Stimulated activated CD4-positive, alpha-beta T cell treated with anti-CD3 and anti-CD28 coated beads, Interleukin-15, amount 100 ng/mL, for 48 hours (primary cell): Measurements from ENCODE around the gene CCPG1.

Experiments
- DNase-seq, 2 donors: peaks; one replicate each; pipeline ENCODE4 v3.0.0-alpha.2; 2020; ENCODE audit warnings: low read depth in 2 of 2

Gene CCPG1

DNA sequence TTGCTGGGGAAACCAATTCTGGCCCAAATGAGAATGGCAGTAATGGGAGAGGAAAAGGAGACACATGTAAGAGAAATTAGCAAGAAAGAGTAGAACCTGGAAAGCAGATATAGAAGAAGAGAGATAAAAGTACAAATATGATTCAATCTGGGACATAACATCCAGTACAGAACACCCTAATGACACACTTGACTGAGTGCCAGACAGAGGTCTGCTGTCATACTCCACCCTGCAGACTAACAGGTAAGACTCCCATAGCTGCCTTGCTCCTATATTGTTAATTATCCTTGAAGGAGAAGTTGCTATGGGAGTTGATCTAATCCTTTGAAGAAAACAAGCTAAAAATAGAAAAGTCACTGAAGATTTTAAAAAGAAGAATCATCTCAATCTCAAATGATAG, 21.1 kb downstream of the CCPG1 start:
- DNase-seq, result no peak

- DNase-seq, result no peak
These were observed 24.5 kb downstream of the CCPG1 start for GRCh38 chr15:55383687-55384086.

GRCh38 chr15:55381595-55381994, 26.6 kb downstream of the CCPG1 start:
- no peak for DNase-seq

DNA sequence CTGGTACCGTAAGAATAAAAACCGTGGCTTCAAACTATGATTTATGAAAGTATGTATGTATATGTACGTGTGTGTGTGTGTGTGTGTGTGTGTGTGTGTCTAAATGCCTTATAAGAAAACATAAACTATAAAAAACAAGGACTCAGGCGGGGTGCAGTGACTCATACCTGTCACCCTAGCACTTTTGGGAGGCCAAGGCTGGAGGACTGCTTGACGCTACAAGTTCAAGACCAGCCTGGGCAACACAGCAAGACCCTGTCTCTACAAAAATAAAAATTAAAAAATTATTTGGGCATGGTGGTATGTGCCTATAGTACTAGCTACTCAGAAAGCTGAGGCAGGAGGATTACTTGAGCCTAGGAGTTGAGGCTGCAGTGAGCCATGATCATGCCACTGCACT, 29.1 kb downstream of the CCPG1 start:
- no peak for DNase-seq

GRCh38 chr15:55372701-55373440, 35.3 kb downstream of the CCPG1 start:
- no peak for DNase-seq

DNA sequence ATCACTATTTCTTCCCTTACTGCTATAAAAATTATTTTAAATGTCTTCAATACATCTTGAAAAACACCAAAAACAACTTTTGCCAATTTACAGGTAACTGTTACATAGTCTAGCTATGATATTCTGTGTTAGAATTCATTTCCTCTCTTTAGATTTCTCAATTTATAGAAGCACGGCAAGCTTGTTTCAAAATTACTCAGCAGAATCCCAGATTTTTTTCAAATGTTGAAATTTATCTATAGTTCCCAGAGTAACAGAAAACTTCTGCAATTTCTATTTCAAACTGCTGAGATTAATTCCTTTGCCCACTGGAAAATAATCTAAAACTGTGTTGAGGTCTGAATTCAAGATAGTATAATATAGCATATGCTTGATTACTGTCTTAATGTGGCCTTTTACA, 41.2 kb downstream of the CCPG1 start:
- no peak for DNase-seq

- DNase-seq, result no peak
These were observed 45.5 kb downstream of the CCPG1 start for GRCh38 chr15:55362641-55363040.

GRCh38 chr15:55361048-55361447, 47.1 kb downstream of the CCPG1 start:
- no peak for DNase-seq

DNA sequence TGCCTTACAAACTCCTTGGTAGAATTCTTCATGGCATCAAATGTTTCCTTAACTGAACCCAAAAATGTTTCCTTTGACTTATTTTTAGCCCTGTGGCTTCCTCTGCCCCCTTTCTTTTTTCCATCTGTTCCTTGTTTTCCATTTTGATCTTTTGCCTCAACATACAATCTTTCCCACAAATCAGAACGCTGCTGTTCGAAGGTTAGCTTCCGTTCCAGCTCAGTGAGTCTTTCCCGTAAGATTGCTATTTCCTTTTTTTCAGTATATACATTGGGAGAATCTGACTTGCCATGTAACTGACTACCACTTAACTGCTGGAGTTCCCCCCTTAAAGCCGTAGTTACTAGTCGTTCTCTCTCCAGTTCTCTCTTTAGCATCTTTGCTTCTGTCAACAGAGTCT, 47.9 kb downstream of the CCPG1 start:
- no peak for DNase-seq

- DNase-seq, result no peak
These were observed 49.7 kb downstream of the CCPG1 start for GRCh38 chr15:55358471-55358870.

GRCh38 chr15:55357774-55358173, 50.4 kb downstream of the CCPG1 start:
- DNase-seq, result no peak

DNA sequence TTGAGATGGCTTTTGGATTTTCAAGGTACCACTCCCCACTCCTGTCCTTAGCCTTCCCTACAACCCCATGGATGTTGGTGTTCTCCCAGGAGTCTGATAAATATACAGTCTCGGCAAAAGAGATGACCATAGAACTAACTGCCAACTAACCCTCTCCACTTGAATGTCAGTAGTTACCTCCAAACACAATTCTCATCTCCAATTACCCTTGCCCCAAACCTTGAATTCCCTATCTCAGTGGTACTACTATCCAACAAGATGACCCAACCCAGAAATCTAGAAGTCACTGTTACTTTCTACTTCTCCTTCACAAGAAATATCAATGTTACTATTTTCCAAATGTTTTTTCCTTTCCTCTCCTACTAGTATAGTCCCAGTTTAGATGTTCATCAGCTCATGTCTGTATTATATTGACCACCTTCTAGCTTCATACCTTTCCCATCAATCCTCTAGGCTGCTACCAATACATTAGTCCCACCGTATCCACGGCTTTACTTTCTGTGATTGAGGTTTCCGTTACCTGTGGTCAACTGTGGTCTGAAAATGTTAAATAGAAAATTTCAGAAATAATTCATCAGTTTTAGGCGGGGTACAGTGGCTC, 51.1 kb downstream of the CCPG1 start:
- no peak for DNase-seq

DNA sequence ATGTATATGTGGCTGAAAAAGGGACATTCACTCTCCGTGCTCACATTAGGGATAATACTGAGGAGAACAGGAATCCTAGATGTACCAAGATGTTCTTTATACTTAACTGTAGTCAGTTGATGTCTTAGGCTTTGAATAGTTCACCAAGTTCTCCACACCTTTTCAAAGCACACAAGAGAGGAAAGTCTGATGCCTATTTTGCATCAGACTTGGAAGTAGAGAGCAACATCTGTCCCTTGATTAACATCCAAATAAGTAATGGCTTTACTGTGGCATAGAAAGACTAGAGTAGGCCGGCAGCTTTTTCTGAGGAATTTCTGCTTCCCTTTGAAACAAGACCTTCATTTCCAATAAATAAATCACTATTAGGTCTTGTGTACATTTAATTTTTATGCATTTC, 55.1 kb downstream of the CCPG1 start:
- no peak for DNase-seq

GRCh38 chr15:55349282-55349681, 58.9 kb downstream of the CCPG1 start:
- no peak for DNase-seq

DNA sequence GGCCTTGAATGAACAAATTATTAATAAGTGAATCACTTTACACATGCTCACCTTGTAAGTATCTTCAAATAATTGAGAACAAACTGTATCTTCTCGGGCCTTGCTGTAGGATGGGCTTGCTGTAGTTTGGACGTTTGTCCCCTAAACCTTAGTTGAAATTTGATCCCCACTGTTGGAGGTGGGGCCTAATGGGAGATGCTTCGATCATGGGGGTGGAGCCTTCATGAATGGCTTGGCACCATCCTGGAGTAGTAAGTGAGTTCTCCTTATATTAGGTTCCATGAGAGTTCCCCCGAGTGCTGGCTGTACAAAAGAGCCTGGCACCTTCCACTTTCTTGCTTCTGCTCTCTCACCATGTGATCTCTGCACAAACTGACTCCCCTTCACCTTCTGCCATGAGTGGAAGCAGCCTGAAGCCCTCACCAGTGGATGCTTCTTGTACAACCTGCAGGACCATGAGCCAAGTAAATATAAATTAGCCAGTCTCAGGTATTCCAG, 59.8 kb downstream of the CCPG1 start:
- DNase-seq, result no peak

GRCh38 chr15:55344206-55344605, 64.0 kb downstream of the CCPG1 start:
- no peak for DNase-seq

GRCh38 chr15:55343168-55343567, 65.0 kb downstream of the CCPG1 start:
- DNase-seq, result no peak

DNA sequence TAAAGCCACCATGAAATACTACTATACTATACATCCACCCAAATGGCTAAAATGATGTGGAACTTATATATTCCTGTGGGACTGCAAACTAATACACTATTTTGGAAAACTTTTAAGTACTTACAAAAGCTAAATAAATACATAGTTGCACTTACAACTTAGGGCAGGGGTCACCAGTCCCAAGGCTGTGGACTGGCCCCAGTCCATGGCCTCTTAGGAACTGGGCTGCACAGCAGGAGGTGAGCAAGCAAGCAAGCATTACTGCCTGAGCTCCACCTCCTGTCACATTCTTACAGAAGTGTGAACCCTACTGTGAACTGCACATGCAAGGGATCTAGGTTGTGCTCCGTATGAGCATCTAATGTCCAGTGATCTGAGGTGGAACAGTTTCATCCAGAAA, 71.0 kb downstream of the CCPG1 start:
- no peak for DNase-seq

DNA sequence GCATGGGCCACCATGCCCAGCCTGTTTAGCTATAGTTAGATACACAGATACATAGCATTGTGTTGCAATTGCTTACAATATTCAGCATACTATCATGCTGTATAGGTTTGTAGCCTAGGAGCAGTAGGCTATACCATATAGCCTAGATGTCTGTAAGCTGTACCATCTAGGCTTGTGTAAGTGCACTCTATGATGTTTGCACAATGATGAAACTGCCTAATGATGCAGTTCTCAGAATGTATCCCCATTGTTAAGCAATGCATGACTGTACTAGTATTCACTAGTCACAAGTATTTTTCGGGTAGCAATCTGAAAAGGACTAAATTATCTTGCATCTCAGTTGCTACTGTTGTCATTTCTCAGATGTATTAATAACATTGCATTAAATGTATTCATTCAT, 73.2 kb downstream of the CCPG1 start:
- no peak for DNase-seq

DNA sequence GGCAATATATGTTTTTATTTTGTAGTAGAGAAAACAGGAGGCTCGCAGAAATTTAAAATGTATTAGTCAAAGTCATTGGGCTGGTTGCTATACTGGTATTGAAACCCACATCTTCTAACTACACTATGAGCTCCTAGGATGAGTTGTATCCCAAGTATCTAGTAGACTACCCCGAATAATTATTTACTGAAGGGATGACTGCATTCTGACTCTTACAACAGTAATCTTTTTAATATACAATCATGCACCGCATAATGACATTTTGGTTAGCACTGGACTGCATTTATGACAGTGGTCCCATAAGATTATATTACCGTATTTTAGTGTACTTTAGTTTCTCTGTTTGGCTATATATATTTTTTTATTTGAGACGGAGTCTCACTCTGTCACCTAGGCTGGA, 73.8 kb downstream of the CCPG1 start:
- no peak for DNase-seq

DNA sequence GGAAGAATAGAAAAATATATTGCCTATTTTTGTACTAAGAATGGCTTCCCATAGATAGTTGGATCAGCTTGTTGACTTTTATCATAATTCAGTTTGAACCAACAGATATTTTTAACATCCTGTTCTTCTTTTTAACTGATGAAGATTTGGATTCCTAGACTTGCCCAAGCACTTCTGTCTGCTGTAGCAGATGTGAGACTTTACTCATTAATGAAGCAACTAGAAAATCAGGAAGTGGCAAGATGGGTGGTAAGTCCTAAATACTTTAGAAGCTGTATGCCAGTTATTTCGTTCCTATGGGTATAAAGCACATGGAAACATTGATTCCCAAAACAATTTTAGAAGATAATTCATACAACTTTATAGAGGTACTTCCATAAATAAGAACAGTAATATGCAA, 80.8 kb downstream of the CCPG1 start:
- DNase-seq, result no peak

DNA sequence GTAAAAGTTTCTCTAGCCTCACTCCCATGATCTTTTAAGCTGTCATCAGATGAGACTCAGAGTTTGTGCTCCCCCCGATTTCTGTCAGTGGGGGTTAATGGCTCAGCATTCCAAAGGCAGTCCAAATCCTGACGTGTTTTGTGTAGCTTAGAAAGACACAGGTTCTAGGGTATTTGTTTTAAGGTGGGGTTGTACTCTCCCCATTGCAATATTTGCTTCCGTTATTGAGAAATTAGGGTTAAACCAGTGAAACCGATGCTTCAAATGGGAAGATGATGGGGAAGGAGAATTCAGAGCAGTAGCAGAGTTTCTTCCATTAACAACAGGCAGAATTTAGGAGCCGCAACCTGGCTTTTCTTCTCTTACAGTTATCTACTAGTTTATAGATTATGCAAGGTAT, 85.7 kb downstream of the CCPG1 start:
- DNase-seq, result no peak

DNA sequence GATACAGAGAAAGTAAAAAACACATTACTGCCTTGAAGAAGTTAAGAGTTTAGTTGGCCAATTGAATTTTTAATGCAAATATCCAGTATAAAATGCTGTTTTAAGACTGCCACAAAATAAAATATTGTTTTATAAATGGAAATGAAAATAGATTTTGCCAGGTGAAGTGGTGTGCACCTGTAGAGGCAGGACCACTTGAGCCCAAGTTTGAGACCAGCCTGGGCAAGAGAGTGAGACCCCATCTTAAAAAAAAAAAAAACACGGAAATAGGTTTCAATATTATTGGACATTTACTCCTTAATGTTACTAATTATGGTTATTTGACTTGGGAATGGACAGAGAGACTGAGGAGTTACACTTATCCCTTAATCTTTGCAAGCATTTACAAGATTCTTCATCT, 87.2 kb downstream of the CCPG1 start:
- no peak for DNase-seq

- no peak for DNase-seq
These were observed 88.0 kb downstream of the CCPG1 start for GRCh38 chr15:55320238-55320550.
